NT2/D1 (cell line): ENCODE measurements around the gene EIF4G3.

Source experiments
- SUZ12 ChIP-seq: IDR thresholded peaks from 2 replicates; pipeline ENCODE4 v1.6.1; 2011; ENCODE audit not compliant: insufficient read length, insufficient read depth; ENCODE audit errors: extremely low read depth
- ZNF274 ChIP-seq: IDR thresholded peaks from 2 replicates; pipeline ENCODE4 v1.6.1; 2011; ENCODE audit warnings: mild to moderate bottlenecking, low read depth, low read length

DNA sequence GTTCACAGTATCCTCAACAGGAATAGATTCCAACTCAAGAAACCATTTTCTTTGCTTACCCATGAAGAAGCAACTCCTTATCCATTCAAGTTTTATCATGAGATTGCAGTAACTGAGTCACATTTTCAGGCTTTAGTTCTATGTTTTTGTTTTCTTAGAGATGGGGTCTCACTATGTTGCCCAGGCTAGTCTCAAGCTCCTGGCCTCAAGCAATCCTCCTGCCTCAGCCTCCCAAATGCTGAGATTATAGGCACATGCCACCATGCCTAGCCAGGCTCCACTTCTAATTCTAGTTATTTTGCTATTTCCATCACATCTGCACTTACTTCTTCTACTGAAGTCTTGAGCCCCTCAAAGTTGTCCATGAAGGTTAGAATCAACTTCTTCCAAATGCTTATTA, 246.3 kb downstream of the EIF4G3 start:
- TF ChIP-seq ZNF274: no peak
- TF ChIP-seq SUZ12: no peak
